GM12801 (cell line): ENCODE measurements around the gene TMEM72.

Source experiments
- CTCF ChIP-seq: IDR thresholded peaks from one replicate; pipeline ENCODE4 v1.5.1; 2011; ENCODE audit warnings: control low read depth; ENCODE audit not compliant: insufficient read length; ENCODE audit errors: extremely low read depth

The TMEM72 gene

GRCh38 chr10:44902941-44903545 lies 8.1 kb upstream of the TMEM72 start:
- TF ChIP-seq CTCF: no peak

- no peak for TF ChIP-seq CTCF
These were observed 4.7 kb upstream of the TMEM72 start for GRCh38 chr10:44906486-44906885.

GRCh38 chr10:44907556-44907955 lies 3.6 kb upstream of the TMEM72 start:
- no peak for TF ChIP-seq CTCF

GRCh38 chr10:44908066-44908749 lies 2.9 kb upstream of the TMEM72 start:
- no peak for TF ChIP-seq CTCF

DNA sequence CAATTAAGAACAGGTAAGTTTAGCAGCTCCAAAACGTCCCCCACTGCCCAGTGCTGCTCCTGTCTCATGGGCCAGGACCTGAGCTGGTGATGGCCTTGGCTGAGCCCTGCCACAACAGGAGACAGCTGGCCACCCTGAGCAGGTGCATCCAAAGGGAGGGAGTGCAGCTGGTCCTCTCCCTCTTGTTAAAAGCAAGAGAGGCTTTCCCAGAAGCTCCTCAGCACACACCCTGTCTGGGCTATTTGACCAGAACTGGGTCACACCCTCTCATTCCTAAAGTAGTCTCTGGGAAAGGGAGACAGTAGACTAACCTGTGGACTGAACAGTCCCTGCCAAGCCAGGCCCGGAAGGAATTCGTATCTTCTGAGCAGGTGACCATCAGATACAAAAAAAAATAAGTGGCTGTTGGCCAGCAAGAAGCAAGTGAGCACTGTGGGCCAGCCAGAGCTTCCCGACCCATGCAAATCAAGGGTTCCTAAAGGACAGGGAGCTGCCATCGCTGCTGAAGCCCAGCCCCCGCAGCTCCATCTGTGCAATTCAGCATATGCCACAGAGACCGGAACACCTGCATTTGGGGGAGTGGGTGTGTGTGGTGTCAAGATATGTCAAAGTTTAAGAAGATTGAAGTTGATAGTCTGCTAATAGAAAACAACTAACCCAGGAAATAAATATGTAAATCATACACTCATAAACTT lies 2.1 kb upstream of the TMEM72 start:
- no peak for TF ChIP-seq CTCF

DNA sequence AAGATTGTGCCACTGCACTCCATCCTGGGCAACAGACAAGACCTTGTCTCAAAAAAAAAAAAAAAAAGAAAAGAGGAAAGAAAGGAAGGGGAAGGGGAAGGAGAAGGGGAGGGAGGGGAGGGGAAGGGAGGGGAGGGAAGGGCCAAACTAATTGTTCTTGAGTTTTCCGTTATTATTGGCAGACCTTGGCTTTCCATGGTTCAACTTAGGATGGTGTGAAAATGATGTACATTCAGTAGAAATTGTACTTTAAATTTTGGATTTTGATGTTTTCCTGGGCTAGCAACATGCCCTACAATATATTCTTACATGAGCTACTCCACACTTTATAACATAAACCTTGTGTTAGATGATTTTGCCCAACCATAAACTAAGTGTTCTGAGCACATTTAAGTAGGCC lies 1.2 kb upstream of the TMEM72 start:
- no peak for TF ChIP-seq CTCF

DNA sequence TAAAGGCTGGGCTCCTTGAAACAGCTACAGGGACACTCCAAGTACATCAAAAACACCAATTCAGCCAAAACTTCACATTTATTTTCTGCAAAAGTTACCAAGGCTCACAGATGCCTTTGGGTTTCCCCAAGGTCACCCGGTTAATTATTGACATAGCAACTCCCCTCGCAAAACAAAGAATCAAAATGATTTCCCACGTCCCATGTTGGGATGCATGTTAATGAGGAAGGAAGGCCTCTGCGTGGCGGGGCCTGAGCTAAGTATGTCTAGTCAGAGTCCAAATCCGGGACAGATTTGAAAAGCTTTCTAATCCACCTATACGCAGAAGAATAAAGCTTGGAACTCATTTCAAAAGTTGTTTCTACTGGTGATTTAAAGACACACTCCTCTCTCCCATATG lies 535 bp upstream of the TMEM72 start:
- TF ChIP-seq CTCF: no peak
